Activated CD8-positive, alpha-beta memory T cell treated with anti-CD3 and anti-CD28 coated beads for 1 hour (primary cell): ENCODE measurements around the gene PRRT1B.

Experiments
- DNase-seq, 2 donors: peaks; one replicate each; pipeline ENCODE4 v3.0.0-alpha.2; 2020; ENCODE audit warnings: low read depth in 1 of 2; ENCODE audit errors: extremely low read depth in 1 of 2

PRRT1B gene

DNA sequence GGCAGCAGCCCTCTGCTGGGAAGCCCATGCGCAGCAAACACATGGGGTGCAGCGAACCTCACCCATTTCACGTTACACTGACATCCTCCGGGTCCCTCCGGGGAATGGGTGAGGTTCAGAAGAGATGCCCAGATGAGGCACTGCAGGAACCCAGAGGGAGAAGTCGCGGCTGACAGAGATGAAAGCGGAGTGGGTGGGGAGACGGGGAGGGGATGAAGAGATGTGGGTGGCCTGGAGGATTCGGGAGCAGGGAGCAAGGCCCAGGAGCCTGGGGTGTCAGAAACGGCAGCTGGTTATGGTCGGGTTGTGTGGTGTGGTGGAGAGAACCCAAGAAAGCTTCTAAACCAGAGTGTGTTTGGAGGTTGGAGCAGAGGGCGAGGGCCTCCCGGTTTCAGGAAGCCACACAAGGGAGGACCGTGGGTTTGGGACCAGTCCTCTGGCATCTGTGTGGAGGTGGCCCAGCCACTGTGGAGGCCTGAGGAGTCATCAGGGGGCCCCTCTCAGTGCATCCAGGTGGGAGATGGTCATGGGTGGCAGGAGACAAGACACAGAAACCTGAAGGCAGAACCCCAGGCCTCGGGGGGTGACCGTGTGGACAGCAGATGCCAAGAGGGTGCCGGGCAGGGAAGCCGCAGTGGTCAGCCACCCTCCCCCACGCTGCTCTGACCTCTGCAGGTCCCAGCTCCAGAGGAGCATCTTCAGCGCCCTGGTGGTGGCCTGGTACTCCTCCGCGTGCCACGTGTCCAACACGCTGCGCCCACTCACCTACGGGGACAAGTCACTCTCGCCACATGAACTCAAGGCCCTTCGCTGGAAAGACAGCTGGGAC, 22.9 kb upstream of the PRRT1B start:
- DNase-seq: no peak

DNA sequence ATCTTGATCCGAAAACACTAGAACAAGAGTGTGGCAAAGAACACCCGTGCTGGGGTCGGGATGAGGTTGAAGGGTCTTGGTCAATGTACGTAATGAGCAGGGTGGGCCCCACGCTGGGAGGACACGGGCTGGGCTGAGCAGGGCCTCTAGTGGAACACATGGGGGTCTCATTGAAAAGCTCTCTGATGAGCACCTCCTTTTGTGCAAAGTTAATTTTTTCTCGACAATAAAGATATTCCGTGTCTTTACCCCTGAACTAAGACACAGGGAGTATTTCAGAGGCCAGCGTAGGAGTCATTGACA, 22.3 kb upstream of the PRRT1B start:
- no peak for DNase-seq

DNA sequence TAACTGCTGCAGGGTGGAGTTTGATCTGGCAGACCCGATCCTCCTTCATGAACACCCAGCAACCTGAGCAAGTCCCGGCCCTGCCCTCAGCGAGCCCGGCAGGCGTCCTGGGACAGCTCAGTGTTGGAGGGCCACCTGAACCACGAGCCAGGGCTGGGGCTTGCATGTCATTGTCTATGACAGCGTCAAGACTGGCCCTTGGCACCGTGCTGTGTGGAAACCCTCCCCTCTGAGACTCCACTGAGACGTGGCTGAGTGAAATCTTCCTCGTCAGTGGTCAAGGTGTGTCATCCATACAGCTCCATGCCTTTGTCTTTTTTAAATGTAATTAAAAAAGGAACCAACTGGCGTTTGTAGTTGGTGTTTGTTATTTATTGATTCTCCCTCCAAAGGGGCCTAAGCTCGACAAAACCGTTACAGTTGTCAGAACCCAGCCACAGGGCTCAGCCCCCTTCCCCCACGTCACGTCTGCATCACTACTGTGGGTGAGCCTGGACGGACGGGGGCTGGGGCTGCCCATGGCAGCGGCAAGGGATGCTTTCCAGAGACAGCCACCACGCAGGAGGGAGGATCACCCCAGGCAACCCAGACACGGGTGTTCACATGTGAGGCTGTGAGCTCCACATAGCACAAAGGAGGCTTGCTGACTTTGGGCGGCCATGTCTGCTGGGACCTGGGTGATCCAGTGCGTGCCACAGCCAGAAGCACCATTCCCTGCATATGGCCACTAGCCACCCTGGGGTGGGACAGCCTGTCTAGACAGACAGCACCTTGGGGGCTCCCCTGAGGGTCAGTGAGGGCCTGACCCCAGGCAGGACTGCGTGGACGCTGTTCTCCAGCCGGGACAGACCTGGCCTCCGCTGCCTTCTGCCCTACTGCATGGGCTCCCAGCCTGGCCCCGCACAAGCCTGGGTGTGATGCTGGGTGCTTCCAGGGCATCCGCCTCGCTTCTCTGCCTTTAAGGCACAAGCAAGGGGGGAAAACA, 21.6 kb upstream of the PRRT1B start:
- no peak for DNase-seq

DNA sequence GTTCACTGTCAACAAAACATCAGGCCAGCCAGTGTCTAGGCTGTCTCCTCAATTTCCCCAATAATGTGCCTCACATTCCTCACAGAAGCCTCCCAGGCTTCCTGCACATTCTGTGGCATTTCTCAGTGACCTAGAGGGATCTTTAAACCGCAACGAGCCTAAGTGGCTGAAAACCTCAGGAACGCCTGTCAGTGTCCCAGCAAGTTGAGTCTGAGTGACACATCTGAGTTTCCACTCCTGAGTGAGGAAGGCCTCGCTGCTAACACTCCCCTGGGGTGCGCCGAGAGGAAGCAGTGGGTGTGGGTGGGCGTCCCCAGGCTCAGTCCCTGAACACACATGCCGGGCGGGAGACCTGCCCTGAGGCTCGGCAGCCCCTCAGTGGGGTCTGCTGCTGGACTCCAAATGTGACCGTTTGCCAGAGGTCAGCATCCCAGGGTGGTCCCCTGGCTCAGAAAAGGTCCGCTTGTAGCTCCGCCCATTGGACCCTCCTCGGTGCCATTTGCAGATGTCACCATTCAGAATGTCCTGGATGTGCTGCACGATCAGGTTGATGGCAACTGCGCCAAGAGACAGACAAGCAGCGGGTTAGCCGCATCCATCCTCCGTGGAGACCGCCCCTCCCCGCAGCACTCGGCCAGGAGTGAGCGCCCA, 20.5 kb upstream of the PRRT1B start:
- DNase-seq: no peak

DNA sequence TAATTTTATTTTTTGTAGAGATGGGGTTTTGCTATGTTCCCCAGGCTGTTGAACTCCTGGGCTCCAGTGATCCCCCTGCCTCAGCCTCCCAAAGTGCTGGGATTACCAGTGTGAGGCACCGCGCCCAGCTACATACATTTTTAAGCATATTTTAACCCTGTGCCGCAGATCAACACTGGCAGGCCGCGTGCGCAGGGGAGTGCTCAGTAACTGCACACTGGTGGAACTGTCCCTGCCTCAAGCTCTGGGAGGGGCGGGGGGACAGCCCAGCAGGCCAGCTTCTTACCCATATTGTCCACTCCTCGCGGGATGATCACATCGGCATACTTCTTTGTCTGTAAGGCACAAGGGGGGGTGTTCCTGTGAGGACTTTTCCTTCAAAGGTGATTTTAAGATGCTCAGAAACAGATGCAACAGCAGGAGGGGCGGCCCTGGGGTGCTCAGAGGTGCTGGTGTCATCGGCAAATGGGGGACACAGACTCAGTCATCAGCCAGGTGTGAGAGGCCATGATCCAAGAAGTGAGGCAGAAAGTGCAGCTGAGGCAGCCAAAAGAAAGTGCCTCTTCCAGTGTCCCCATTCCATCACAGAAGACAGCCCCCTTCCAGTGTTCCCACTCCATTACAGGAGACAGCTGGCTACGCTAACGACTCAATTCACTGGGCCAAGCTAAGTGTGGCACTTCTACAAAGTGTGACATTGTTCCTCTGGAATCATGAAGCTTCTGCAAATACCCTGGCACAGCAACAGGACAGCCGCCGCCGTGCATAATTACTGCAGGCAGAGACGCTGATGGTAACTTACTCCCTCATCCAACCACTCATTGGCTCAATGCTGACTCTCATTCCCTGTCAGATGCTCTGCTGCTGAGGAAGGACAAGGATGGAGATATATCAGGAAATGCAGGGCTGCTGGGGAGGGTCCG, 19.4 kb upstream of the PRRT1B start:
- no peak for DNase-seq

DNA sequence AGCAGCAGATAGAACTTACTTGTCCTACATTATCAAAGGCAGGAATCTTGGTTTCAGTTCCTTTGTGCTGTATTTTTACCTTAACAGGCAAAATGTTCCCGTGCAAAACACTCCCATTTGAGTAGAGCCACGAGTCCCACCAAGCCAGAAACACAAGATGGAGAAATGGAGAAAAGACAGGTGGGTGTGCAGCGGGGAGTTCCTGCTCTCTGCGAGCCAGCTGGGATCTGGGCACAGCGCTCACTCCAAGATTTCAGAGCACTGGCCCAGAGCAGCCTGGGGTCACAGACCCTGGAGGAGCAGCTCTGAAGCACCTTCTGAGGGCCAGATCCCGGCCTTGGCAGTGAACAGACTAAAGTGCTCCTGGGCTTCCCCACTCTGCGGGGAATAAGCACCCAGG, 17.1 kb upstream of the PRRT1B start:
- no peak for DNase-seq

DNA sequence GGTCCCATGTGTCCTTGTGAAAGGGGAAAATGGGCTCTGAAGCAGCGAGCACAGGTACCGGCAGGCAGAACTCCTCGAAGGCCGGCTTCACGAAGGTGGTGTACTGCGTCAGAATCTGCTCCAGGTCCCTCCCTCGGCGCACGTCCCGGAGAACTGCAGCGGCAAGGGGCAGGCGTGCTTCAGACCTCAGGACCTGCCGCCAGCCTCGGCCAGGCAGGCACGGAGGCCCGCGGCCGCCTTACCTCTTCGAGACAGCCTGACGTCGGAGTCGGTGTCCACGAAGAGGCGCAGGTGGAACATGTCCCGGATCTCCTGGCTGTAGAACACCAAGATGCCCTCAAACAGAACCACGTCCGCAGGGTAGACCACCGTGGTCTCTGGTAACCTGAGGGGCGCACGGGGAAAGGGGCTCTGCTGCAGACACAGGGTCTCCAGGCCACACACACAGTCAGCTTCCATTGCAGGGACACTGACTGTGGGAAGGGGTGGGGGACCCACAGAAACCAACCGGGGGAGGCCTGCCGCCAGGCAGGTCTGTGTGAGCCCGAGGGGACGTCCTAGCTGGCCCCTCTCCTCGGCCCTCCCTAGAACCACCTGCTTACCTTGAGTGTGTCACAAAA, 16.3 kb upstream of the PRRT1B start:
- no peak for DNase-seq

DNA sequence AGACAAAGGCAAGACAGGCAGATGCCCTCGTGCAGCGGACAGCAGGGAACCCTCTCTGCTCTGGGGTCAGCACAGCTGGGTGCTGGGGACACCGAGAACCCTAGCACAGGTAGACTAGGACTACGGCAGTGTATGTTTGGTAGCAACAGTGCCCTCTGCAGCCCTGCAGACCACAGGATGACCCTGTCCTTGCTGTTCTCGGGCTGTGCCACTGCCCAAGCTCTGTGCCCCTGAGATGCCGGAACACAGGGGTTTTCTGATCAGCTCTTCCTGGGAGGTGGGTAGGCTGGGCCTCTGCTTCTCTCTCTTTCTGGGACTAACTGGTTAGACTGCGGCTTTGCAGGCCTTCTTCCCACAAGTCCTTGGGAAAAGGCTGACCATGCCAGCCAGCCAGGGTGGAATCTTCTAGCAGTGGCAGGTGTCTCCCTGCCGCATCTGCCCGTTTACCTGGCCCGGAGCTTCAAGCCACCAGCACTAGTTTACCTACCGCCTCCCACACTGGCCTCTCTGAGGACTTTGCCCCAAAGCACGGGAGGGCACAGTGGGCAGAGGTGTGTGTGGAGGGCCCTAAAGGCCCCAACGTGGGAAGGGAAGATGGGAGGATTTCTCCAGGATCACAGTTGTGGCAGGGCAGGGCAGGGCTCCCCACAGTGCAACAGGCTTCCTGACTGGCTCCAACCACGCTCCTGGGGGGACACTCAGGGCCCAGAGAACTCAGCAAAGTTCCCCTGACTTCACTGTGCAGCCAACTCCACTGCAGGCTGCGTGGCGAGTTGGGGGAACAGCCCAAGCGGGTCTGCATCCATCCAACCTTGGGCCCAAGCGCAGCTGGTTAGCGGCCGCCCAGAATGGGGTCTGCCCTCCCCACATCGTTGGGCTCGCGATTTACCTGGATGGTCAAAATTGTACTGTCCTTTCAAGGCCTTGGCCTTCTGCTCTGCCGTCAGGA, 15.5 kb upstream of the PRRT1B start:
- DNase-seq: no peak

DNA sequence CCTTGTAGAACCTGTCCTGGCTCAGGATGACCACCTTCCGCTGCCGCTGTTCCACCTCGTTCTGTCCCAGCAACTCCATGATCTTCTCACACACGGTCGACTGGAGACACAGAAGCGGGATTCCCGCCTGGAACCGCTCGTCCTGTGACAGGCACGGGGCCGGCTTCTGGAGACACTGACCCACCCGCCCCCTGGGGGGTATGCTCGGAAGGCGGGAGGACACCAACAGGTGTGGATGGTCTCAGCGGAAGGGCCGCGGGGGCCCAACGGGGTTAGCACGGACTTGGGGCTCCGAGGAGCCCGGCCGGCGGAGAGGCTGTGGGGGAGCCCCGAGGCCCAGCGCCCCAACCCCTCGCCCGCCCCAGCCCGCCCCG, 14.8 kb upstream of the PRRT1B start:
- no peak for DNase-seq

DNA sequence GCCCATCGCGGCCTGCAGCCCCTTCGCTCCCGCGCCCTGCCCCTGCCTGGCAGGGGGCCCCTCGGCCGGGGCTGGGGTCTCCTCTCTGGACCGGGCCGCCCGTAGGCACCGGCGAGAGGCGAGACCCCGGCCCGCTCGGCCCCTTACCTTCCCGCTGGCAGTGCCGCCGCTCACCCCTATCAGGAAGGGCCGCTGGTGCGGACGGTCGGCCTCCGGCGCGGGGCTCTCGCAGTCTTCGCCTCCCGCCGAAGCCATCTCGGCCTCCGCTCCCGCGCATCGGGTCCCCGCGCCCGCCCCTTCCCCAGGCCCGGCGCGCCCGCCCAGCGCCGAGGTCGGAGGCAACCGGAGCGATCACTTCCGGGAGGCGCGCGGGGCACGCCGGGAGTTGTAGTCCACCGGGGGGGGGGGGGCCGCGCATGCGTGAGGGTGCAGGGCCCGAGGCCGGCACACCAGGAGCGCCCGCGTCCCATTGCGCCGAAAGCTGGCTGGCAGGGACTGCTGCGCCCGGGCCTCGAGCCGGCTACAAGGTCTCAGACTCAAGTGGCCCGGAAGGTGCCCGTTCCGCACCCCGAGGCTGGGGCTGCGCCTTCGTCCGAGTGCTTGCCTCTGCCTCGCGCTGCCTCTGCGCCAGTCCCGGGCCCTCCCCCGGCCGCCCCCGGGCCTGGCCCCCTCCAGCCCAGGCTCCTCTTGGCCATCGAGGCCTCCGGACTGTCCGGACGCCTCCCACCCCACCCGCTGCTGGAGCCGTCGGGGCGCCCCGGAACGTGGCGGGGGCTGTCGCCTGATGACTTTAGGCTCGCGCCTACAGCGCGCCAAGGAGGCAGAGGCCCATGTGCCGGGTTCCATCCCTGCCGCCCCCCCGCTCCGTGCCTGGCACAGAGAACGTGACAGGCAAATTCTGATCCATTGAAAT, 14.1 kb upstream of the PRRT1B start, which contains the start of gene UCK1:
Gene UCK1, minus strand, starts transcription at position 344 of the 913 bp plus-strand sequence. Its CDS starts 89 bp downstream, at position 255.
- DNase-seq: peak; percentile 33 to 65

DNA sequence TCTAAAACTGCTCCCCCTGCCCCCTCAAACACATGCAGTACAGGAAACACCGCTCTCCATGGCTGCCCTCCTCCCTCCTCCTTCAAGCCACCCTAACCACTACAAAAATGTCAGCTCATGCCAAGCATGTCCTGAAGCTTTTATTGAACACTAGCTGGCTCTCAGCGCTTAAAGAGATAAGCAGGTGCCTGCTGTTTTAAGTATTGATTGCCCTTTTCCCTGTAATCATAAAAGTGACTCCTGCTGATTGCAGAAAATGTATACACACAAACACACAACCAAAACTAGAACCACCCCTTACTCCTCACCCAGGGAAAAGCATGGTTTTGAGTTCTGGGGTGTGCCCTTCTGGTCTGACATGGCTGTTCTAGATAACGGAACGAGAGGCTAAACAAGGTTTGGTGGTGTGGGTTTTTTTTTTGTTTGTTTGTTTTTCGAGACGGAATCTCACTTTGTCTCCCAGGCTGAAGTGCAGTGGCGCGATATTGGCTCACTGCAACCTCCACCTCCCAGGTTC, 10.5 kb upstream of the PRRT1B start:
- no peak for DNase-seq

DNA sequence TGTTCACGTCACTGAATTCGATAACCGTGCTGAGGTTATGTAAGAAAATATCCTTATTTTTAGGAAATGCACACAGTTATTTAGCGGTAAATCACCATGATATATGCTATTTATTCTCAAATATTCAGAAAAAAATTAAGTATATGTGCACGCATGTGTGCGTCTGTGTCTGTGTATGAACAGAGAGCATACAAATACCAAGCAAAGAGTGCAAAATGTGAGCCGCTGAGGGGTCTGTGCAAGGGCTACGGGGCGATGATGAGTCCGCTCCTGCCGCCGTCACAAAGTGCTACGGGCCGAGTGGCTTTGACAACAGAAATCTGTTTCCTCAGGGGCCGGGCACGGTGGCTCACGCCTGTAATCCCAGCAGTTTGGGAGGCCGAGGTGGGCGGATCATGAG, 7.4 kb upstream of the PRRT1B start:
- no peak for DNase-seq

DNA sequence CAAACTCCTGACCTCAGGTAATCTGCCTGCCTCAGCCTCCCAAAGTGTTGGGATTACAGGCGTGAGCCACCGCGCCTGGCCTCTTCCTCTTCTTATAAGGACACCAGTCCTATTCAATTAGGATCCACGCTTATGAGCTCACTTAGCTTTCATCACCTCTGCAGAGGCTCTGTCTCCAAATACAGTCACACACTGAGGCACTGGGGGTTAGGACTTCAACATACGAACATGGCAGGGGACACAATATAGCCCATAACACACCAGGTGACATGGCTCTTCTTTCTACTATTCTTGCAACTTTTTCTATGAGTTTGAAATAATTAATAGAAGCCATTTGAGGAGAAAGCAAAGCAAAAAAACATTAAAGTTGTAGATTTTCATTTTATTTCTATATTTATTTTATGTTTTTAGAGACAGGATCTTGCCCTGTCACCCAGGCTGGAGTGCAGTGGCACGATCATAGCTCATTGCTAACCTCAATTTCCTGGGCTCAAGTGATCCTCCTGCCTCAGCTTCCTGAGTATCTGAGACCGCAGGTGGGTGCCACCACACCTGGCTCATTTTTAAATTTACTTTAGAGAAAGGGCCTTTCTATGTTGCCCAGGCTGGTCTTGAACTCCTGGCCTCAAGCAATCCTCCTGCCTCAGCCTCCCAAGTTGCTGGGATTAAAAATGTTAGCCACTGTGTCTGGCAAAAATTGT, 6.0 kb upstream of the PRRT1B start:
- DNase-seq: no peak

DNA sequence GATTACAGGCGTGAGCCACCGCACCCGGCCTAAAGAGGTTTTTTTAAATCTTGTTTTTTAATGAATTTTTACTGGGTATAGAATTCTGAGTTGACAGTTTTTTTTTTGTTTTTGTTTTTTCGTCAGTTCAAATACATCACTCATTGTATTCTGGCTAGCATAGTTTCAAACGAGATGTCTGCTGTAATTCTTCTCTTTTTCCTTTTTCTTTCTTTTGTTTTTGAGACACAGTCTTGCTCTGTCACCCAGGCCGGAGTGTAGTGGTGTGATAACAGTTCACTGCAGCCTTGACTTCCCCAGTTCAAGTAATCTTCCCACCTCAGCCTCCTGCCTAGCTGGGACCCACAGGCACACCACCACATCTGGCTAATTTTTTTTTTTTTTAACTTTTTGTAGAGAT, 2.2 kb upstream of the PRRT1B start:
- DNase-seq: no peak

DNA sequence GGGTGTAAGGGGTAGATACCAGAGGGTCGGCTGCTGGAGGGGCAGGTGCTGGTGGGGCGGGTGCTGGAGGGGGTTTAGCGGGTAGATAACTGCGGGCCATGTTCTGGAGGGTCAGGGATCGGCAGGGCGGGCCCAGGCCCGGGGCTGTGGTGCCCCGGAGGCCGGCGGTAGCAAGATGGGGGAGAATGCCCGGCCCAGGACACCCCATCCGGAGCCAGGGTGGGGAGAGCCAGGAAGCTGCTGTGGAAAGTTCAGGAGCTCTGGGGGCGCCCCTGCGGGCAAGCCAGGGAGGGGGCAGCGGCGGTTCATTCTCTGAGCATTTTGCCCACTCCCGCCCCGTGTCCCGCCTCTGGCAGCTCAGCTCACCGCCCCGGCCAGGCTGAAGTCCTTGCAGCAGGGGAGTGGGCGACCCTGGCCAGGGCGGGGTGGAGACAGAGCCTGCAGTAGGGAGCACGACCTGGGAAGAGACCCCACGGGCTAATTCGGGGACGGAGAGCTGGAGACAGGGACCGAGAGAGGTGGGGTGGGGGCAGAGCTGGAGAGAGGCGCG, 538 bp downstream of the PRRT1B start:
- DNase-seq: no peak

DNA sequence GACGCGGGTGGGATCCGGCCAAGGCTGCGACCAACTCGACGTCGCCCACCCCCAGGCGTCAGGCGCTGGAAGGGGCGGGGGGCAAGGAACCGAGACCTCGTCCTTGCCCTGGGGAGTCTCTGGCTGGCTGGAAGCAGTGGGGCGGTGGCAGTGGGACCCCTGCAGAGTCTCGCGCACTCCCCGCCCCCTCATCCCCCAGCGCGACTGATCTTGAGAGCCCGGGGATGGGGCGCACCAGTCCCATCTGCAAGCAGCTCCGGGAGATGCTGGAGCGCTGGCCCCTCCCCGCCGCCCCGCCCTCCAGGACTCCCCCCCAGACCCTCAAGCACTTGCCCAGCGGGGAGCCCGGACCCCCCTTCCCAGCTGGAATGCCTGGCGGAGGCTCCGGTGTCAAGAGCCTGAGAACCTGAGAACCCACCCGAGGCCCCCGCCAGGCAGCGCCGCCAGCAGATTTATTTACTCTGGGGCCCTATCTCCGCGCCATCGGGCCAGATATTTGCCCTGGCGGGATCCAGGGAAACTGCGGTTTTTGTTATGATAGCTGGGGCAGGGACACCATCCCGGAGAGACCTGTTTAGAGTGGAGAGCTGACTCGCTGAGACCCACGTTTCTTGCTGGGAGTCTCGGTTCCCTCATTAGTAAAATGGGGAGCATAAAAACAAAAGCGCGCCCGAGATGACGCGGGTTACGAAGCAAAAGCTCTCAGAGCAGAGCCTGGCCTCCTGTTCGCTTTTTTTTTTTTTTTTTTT, 1.2 kb downstream of the PRRT1B start:
- no peak for DNase-seq
